Tongue (tissue), 2 donors: ENCODE measurements around the gene CENPP. TPM values are rescaled to one million over a fixed set of nuclear protein-coding genes. Genes with fewer than 3 reads are reported as not detected.

ENCODE experiments used
- DNase-seq: peaks from one replicate; pipeline ENCODE4 v3.0.0-alpha.2; 2015
- total RNA-seq: library from RNA; depleted of rRNA; stranded (reverse); fragments of >200 nt; gene quantifications from one replicate; pipeline ENCODE4 v1.2.3, GENCODE V29; 2014

CENPP gene
- total RNA-seq, 1 donor from 2014 or later, result 7.7 TPM

DNA sequence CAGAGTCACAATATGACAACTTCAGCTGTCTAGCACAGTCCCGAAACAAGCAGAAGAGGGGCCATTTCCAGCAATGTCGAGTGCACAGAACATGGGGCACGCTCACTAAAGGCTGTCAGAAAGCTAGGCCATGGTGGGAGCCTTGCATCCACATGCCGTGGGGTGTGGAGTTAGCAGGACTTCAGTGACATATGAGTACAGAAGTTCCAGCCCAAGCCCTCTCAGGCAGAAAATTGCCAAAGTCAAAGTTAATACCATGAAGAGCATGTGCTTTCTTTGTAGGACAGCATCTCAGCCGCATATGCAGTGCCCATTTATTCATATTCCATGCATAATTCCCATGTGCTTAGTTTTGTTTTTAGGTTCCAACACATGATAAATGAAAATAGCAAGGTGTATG lies 183.3 kb downstream of the CENPP start:
- peak; percentile 68 for DNase-seq

DNA sequence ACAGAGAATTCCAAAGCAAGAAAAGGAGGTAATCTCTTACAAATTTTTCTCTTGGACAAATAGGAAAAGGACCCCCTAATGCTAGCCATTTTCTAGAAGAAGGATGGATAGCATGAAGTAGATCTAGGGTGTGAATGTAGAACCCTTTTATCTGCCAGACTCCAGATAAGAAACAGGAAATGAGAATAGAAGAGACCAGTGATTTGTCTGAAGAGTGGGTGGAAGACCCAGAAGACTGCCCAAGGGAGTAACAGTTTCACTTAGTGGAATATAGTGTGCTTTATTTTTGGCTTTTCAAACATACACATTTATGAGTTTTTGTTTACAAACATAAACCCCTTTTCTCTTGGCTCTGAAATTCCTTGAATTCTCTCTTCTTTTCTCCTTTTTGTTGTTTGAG lies 185.0 kb downstream of the CENPP start:
- DNase-seq, result no peak

DNA sequence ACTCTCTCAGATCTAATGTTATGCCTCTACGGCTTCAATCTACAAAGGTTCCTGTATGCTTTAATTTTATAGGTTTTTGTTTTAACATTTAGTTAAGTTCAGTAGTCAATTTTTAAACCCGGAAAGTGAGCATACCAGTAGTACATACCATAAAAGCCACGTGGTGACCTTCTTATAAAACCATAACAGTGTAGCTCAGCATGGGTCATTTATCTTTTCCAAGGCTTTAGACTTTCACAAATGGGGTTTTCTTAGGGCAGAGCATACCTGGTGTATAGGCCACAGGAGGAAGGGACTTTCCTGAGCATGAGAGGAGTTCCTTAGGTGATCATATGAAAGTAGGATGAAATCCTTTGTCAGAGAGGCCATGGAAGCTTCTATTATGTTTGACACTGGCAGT lies 186.9 kb downstream of the CENPP start:
- no peak for DNase-seq

DNA sequence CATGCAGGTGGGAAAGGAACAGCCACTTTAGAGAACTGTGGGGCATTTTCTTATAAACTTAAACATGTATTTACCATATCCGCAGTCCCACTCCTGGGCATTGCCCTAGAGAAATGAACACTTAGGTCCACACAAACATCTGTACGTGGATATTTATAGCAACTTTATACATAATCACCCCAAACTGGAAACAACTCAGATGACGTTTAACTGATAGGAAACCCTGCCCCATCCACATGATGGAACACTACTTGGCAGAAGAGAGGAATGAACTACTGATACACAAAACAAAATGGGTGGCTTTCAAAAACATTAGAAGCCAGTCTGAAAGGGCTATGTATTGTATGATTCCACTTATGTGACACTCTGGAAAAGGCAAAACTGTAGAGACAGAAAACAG lies 187.6 kb downstream of the CENPP start:
- DNase-seq, result no peak

DNA sequence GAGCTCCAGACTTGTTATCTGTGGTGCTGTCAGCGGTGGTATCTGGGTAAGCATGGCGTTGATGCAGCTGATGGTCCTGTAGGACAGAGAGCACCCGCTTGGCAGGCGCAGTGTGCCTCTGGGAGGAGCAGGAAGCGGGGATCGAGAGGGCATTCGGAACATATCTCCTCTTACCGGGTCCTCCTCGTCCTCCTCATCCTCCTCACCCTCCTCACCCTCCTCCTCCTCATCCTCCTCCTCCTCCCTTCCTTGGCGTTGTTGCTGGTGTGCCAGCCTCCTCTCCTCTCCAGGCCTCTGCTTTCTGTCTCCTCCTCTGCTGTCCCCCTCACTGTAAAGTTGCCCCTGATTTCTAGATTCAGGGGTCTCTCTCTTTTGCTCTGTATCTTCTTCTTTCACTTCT lies 188.9 kb downstream of the CENPP start:
- DNase-seq, result no peak

DNA sequence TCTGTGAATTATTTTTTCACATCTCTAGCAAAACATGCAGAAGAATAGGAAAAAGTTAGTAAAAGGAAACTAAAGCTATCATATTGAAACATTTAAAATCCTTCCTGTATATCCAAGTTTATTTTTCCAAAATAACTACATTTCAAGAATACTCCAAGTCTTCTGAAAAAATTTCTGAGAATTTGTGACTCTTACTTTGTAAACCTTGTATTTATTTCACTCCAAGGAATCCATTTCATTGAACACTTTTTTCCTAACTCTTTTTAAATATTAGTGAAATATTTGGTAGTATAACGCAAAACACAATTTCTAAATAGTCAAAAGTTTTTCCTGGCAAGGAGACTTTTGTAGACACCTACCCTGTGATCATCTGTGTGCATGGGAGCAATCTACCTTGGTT lies 190.8 kb downstream of the CENPP start:
- DNase-seq, result no peak

DNA sequence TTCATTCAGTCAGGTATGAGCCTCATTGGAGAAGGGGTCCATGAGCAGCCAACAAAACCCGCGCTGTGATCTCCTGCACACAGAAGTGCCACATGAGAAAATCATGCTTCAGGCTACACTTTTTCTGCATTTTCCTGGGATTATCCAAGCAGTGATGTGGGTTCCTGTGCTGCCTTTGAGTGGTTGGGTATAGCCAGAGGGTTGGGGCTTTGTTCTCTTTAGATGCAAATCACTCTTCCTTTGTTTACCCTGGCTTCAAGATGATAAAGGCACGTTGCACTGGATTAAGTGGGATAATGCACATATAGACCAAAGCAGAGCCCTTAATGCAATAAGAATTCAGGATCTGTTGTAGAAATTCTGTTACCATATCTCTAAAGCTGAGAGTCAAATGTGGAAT lies 191.3 kb downstream of the CENPP start:
- DNase-seq, result no peak

DNA sequence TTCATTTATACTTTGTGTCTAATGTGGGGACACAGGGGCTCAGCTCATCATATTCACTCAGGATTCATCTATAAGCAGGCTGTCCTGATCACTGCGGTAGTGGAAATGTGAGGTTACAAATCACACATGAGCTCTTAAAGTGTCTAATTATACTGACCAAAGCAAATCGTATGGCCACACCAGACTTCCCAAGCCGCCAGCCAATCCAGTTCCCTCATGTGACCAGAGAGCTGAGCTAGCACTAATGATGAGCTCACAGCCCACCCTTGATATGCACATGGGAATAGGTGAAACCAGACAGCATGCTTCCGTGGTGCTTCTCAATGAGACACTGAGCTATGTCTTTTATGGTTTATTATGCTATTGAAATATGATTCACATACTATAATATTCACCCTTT lies 192.4 kb downstream of the CENPP start:
- no peak for DNase-seq

DNA sequence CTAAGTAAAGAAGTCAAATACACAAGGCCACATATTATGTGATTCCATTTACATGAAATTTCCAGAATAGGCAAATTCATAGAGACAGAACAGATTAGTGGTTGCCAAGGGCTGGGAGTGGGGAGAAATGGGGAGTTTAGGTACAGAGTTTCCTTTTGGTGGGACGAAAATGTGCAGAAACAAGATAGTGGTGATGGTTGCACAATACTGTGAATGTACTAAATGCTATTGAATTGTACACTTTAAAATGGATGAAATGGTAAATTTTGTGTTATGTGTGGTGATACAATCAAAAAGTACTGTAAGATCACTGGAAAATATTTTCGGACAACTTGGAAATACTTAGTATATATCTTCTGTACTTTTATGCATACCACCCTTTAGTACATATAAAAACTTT lies 195.1 kb downstream of the CENPP start:
- no peak for DNase-seq

DNA sequence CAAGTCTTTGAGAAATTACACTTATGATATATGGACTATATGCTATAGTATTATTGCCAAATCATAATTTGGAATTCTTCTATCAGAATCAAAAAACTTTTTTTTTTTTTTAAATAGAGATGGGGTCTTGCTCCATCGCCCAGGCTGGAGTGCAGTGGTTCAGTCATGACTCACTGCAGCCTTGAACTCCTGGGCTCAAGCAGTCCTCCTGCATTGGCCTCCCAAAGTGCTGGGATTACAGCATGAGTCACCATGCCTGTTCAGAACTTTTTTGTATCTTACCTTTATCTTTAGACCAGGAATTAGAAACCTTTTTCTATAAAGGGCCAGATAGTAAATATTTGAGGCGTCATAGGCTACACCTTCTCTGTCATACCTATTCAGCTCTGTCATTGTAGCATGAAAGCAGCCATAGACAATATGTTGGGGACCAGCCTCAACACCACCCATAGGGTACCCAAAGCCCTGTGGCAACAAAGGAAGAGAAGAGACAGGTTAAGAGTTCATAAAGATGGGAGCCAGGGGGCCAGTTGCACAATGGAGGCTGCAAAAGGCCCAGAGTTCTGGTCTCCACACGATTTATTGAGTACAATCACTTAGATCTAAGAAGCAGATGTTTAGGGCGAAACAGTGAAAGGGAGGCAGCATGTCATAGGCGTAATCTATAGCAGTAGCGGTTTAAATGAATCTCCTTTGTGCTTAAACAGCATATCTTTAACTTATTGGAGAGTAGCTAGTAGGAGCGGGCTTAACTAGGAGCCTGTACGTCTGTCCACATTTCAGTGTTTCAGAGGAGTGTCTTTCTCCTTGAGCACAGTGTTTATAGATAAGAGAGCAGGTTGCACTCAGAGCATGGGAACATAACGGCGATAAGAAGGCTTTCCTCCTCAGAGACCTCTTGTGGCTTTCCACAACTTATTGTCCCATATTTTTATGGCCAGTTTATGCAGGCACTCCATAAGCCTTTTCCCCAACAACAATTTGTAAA lies 197.5 kb downstream of the CENPP start:
- DNase-seq, result no peak

DNA sequence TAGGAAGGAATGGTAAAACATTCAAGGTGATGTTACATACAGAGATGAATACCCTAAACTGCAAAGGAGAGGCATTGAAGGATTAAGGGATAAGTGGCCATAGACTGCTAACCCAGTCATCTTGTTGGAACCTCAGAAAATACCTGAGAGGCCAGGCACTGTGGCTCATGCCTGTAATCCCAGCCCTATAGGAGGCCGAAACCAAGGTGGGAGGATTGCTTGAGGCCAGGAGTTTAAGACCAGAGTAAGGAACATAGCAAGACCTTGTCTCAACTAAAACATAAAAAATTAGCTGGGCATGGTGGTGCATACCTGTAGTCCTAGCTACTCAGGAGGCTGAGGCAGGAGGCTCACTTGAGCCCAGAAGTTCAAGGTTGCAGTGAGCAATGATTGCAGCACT lies 199.1 kb downstream of the CENPP start:
- no peak for DNase-seq

DNA sequence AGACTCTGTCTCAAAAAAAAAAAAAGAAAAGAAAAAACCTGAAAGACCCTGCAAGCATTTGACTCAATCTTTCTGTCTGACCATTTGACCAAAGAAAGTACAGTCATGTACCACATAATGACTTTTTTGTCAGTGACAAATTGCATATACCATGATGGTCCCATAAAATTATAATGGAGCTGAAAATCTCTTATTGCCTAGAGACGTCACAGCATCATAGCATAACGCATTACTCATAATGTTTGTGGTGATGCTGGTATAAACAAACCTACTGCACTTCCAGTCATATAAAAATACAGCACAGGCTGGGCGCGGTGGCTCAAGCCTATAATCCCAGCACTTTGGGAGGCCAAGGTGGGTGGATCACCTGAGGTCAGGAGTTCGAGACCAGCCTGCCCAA lies 199.6 kb downstream of the CENPP start:
- DNase-seq, result no peak

DNA sequence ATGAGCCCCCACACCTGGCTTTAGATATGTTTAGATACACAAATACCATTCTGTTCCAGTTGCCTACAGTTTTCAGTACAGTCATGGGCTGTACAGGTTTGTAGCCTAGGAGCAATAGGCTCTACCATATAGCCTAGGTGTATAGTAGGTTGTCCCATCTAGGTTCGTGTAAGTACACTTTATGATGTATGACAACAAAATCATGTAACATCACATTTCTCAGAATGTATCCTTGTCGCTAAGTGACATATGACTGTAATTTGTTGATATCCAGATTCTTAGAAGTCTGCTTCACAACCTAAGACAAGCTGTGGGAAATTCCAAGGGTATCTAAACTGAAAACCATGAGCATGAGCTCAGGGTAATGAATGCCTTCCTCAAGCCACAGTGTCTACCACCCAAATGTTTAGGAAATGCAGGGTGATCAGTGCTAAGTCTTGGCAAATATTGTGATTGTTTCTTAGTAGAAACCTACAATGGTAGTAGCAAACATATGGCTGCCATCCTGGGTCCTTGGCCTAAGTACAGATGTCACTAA lies 201.6 kb downstream of the CENPP start:
- no peak for DNase-seq

DNA sequence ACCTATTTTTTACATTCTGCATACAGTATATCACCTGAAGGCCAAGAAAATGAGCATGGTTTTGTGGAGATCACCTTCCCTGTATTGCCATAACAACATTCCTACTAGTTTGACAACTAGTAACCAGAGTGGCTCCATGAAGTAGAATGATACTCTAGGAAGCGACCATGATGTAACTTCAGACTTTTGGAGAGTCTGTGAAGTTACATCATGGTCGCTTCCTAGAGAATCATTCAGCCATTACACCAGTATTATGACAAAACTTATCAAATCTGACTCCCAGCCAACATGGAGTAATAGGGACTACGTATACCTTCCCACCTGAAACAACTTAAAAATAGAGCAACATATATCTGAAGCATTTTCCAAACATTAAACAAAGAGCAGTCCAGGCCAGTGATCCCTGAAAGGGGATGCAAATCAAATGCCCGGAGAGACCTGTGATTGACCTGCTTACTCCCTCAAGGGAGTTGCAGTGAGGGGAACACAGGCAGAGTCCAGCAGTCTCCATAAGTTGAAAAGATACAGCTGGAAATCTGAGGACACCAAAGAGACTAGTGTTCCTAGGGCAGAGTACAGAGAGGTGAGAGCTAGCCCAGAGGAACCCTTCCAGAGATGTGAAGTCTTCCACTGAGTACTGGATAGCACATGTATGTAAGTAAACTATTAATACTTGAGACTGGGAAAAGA lies 202.2 kb downstream of the CENPP start:
- DNase-seq, result no peak

DNA sequence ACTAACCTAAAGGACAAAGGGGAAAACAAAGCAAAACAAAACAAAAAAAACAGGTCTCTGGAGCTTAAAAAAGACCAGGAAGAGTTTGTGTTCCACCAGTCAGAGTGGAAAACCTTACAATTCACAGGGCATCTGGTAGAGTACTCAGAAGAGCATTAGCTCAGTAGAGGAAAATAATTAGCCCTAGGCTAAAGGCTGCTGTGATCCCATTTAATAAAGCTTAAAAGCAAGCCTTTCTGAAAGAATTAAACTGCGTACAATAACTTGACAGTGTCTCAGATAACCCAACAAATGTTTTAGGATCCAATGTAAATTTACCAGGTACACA lies 202.7 kb downstream of the CENPP start:
- DNase-seq, result no peak

DNA sequence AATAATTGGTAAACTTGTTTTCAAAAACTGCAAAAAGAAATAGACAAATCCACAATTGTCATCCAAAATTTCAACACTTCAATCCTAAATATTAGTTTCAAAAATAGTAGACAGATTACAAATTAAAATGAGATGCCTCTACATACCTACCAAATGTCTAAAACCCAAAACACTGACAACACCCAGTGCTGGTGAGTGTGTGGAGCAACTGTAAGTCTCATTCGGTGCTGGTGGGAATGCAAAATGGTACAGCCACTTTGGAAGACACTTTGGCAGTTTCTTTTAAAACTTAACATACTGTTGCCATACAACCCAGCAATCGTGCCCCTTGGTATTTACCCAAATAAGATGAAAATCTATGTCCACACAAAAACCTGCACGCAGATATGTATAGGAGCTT lies 203.4 kb downstream of the CENPP start:
- no peak for DNase-seq

DNA sequence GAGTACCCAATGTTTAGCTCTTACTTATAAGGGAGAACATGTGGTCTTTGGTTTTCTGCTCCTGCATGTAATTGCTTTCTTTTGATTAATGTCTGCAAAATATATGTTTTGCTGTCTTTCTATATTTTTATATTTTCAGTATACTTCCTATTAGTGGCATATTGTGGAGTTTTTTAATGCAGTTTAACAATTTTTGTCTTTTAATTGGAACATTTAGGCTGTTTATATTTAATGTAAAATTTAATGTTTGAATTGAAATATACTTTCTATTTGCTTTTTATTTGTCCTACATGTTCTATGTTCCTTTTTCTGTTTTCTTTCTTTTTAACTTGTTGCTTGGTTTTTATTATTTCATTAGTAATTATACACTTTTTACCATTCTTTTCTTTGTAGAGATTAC lies 205.1 kb downstream of the CENPP start:
- DNase-seq, result no peak

DNA sequence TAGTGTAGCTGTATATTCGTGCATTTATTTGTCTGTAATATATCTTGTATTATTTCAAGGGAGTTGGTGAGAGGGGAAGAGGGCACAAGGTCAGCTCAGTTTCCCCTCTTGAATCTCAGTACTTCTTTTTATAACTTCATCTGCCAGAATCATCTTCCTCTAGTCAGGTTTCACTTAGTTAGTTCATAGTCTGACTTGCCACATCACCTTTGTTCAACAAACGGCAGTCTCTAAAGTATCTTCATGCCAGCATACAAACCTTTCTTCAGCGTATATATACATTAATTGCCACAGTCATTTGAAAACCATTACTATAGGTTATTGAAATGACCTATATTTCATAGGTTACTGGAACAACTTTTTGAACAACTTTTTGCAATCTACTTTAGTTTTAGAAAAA lies 208.5 kb downstream of the CENPP start:
- DNase-seq, result no peak

DNA sequence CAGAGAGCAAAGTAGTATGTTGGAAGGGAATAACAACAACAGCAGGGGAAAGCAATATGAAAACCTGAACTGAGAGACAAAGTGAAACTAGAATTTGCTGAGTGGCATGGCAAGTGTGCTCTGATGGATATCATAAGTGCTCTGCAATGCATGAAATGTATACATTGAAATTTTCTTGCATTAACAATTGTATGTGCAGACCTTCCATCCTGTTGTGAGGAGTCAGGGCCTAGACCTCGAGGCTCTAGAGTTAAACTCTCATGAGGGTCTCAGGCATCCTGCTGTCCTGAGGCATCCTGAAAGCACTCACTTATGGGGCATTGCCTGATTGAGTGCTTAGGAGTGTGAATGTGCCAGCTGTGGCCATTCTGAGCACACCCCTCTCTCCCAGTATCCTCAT lies 208.9 kb downstream of the CENPP start:
- peak; percentile 3 for DNase-seq

DNA sequence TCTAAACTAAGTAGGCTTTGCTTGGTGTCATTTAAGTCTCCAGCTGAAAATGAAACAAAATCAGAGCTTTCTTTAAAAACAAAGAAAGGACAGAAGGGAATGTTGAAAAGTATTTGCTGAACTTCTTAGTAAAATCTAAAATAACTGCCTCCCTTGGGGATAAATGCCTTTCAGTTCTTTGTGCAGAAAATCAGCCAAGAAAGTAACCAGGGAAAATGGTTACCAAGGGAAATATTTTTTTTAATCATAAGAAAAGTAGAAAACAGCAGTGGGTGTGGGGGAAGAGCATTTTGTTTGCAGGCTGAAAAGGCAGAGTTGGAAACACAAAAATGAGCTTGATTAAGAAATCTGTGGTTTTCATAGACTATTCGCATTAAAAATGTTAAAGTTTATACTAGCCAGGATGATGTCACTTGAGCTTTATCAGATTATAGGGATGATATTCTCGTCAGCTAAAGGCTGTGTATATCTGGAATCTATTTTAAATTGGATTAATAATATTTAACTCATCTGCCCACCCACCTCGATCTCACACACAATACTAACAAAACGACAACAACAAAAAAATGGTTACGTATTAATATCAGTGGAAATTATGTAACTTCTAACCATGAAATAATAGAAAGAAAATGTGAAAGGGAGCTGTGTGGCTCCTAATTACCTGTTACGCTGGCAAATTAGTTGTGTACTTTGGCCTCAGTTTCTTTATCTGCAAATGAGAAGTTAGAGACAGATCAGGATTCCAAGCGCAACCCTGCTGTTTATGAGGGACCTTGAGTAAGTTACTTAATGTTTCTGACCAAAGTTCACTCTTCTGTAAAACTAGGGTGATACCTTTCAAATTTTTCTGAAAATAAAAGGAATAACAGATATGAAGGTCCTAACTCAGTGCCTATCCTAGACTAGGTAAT lies 210.4 kb downstream of the CENPP start, which contains the start of gene ECM2:
ECM2 (minus strand) TSS at position 51 of the 911 bp plus-strand sequence. CDS start 13,124 bp downstream, outside the sequence.
- peak; percentile 58 for DNase-seq

DNA sequence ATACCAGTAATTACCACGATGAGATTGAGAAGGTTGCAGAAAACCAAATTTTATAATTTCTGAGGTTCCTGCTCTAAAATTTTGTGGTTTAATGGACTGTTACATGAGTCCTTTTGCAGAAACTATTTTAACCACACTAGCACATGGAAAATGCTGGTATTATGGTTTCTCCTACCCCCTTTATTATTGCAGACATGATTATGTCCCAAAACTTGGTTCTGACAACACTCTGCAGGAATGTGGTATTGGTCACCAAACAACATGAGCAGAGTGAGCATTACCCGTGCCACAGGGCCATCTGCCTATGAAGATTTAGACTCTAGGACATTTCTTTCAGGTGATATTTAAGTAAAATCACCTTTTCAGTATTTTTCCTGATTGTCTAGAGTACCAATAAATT lies 212.8 kb downstream of the CENPP start:
- DNase-seq, result no peak

DNA sequence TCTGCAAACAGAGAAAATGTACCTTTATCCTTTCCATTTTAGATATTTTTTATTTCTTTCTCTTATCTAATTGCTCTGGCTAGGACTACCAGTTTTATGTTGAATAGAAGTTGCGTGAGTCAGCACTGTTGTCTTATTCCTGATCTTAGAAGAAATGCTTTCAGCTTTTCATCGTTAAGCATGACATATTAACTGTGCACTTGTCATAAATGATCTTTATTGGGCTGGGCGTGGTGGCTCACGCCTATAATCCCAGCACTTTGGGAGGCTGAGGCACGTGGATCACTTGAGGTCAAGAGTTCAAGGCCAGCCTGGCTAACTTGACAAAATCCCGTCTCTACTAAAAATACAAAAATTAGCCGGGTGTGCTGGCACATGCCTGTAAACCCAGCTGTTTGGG lies 218.2 kb downstream of the CENPP start:
- DNase-seq, result no peak
